GM21381 (cell line): ENCODE measurements around the gene GPR161.
A peak's percentile ranks its signal among the peaks of the same experiment; 100 is the strongest.
"Not testable (repeated sequence)": the region's sequence is repeated elsewhere in the genome, so short reads cannot be mapped to it uniquely, and the experiment has no call there.

ENCODE experiments used
- ATAC-seq: cut with Tn5 transposase; IDR thresholded peaks from one replicate; pipeline ENCODE4 v1.9.1; 2021; ENCODE audit warnings: mild to moderate bottlenecking, moderate library complexity; ENCODE audit not compliant: unreplicated experiment

Gene GPR161

GRCh38 chr1:168089979-168090337 lies 46.8 kb downstream of the GPR161 start:
- no peak for ATAC-seq

- ATAC-seq: no peak
These were observed 47.3 kb downstream of the GPR161 start for GRCh38 chr1:168089326-168089978.

GRCh38 chr1:168088511-168089325 lies 48.0 kb downstream of the GPR161 start:
- no peak for ATAC-seq

GRCh38 chr1:168087696-168088095 lies 49.0 kb downstream of the GPR161 start:
- no peak for ATAC-seq

GRCh38 chr1:168086438-168086837 lies 50.3 kb downstream of the GPR161 start:
- no peak for ATAC-seq

- no peak for ATAC-seq
These were observed 51.3 kb downstream of the GPR161 start for GRCh38 chr1:168085401-168085872.

- ATAC-seq: peak; percentile 42
These were observed 52.1 kb downstream of the GPR161 start for GRCh38 chr1:168084396-168085231.

GRCh38 chr1:168083456-168084325 lies 53.0 kb downstream of the GPR161 start:
- no peak for ATAC-seq

GRCh38 chr1:168082008-168082876 lies 54.5 kb downstream of the GPR161 start:
- peak; percentile 77 for ATAC-seq

- ATAC-seq: no peak
These were observed 55.2 kb downstream of the GPR161 start for GRCh38 chr1:168081373-168082007.

GRCh38 chr1:168079761-168080160 lies 57.0 kb downstream of the GPR161 start:
- ATAC-seq: no peak

- no peak for ATAC-seq
These were observed 67.3 kb downstream of the GPR161 start for GRCh38 chr1:168069384-168069783.

GRCh38 chr1:168065506-168065905 lies 71.2 kb downstream of the GPR161 start:
- no peak for ATAC-seq

- no peak for ATAC-seq
These were observed 72.5 kb downstream of the GPR161 start for GRCh38 chr1:168064216-168064615.

- no peak for ATAC-seq
These were observed 78.8 kb downstream of the GPR161 start for GRCh38 chr1:168057921-168058320.

GRCh38 chr1:168057355-168057754 lies 79.4 kb downstream of the GPR161 start:
- ATAC-seq: no peak

- not testable (repeated sequence) for ATAC-seq
These were observed 80.6 kb downstream of the GPR161 start for GRCh38 chr1:168056152-168056551.

GRCh38 chr1:168054117-168054516 lies 82.6 kb downstream of the GPR161 start:
- ATAC-seq: no peak

- no peak for ATAC-seq
These were observed 83.0 kb downstream of the GPR161 start for GRCh38 chr1:168053681-168054080.
